ENCODE measurements around the gene LAMB1. TPM values are rescaled to one million over a fixed set of nuclear protein-coding genes. Genes with fewer than 3 reads are reported as not detected.

Gene LAMB1
- total and polyA plus RNA-seq, 2 of the 13 experiments (the other 11 are each of a cell fraction or from before 2014, with no cell fraction given) = 109 to 124 TPM

- no peak for TF ChIP-seq CEBPZ (IDR thresholded peaks at IDR 0.05; ENCODE audit: low read length)
- TF ChIP-seq ZXDC (CRISPR knock-in tag; IDR thresholded peaks at IDR 0.05) = no peak
- no peak for TF ChIP-seq ZBTB14 (CRISPR knock-in tag; IDR thresholded peaks at IDR 0.05)
- no peak for TF ChIP-seq ATF3 (CRISPR knock-in tag; IDR thresholded peaks at IDR 0.05)
- no peak for TF ChIP-seq ZFP37 (CRISPR knock-in tag; IDR thresholded peaks at IDR 0.05; ENCODE audit: borderline replicate concordance)
- TF ChIP-seq MEIS1 (CRISPR knock-in tag; IDR thresholded peaks at IDR 0.05; ENCODE audit: borderline replicate concordance) = no peak
- TF ChIP-seq BCL6 (CRISPR knock-in tag; IDR thresholded peaks at IDR 0.05) = peak; percentile 30; the same call in 1 of the 2 replicates
- no peak for TF ChIP-seq SMAD9 (CRISPR knock-in tag; IDR thresholded peaks at IDR 0.05)
- TF ChIP-seq POLR2G (IDR thresholded peaks at IDR 0.05; ENCODE audit: low read depth, low read length) = peak; percentile 77
- no peak for TF ChIP-seq ZNF75D (CRISPR knock-in tag; IDR thresholded peaks at IDR 0.05; ENCODE audit: borderline replicate concordance)
- TF ChIP-seq ZNF180 (CRISPR knock-in tag; IDR thresholded peaks at IDR 0.05; ENCODE audit: borderline replicate concordance, low read depth) = no peak
- TF ChIP-seq ETS1 (CRISPR knock-in tag; IDR thresholded peaks at IDR 0.05) = no peak
Observed at GRCh38 chr7:108004220-108005142, 1.5 kb upstream of the LAMB1 start (continued).

Measured in HepG2 (cell line).